Kidney epithelial cell (primary cell): ENCODE measurements around the gene ADAMTS3. TPM values are rescaled to one million over a fixed set of nuclear protein-coding genes. Genes with fewer than 3 reads are reported as not detected.

ENCODE experiments used
- DNase-seq: peaks from one replicate; pipeline ENCODE4 v3.0.0-alpha.2; 2010; ENCODE audit warnings: low read depth
- H3K27me3 ChIP-seq: 2 replicates; pipeline ENCODE4 v1.6.0; 2011; ENCODE audit warnings: low read length; ENCODE audit not compliant: control insufficient read depth, insufficient read depth
- H3K36me3 ChIP-seq: 2 replicates; pipeline ENCODE4 v1.5.1; 2011; ENCODE audit warnings: low read length; ENCODE audit not compliant: control insufficient read depth, insufficient read depth
- H3K4me3 ChIP-seq: 2 replicates; pipeline ENCODE4 v1.5.1; 2011; ENCODE audit warnings: low read depth, mild to moderate bottlenecking, control low read depth, low read length
- total RNA-seq: library from RNA; depleted of rRNA; stranded (reverse); fragments of >200 nt; gene quantifications from 2 replicates; pipeline ENCODE4 v1.2.3, GENCODE V29; 2015
- TF ChIP-seq, protein P1 (sequence below): IDR thresholded peaks from 2 replicates; pipeline ENCODE4 v1.5.1; 2011; ENCODE audit warnings: mild to moderate bottlenecking, moderate library complexity, low read length, control low read depth, inconsistent platforms; ENCODE audit not compliant: insufficient read depth, poor library complexity, severe bottlenecking

Gene ADAMTS3
- total RNA-seq, 1 donor from 2014 or later = 3.5 TPM

DNA sequence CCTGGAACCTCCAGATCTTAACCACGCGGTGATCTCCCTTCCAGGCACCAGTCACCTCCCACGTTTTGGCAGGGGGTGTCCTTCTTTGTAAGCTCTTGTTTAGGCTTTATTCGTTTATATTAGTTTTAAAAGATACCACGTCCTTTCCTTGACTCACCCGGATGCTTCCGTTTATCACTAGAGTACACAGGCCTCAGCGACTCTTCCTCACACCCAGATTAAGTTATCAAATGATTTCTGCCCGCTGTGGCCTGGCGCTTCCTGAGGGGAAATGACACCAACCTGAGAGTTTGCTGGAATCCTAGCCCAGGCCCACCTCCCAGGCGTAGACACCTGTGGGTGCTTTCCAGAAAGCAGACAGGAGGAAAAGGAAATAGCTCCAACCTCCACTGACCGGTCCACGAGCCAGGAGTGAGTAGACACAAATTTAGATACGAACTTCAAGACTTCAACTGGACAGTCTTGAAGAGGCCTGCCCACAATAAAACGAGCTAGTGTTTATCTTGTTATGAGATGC lies 756 bp upstream of the ADAMTS3 start:
- TF ChIP-seq, protein P1, sequence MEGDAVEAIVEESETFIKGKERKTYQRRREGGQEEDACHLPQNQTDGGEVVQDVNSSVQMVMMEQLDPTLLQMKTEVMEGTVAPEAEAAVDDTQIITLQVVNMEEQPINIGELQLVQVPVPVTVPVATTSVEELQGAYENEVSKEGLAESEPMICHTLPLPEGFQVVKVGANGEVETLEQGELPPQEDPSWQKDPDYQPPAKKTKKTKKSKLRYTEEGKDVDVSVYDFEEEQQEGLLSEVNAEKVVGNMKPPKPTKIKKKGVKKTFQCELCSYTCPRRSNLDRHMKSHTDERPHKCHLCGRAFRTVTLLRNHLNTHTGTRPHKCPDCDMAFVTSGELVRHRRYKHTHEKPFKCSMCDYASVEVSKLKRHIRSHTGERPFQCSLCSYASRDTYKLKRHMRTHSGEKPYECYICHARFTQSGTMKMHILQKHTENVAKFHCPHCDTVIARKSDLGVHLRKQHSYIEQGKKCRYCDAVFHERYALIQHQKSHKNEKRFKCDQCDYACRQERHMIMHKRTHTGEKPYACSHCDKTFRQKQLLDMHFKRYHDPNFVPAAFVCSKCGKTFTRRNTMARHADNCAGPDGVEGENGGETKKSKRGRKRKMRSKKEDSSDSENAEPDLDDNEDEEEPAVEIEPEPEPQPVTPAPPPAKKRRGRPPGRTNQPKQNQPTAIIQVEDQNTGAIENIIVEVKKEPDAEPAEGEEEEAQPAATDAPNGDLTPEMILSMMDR = no peak
- H3K4me3 ChIP-seq = peak overlapping the region; percentile 56
- H3K36me3 ChIP-seq = no peaks in the 10 kb centered on the region
- no peaks in the 10 kb centered on the region for H3K27me3 ChIP-seq
- DNase-seq = no peak

DNA sequence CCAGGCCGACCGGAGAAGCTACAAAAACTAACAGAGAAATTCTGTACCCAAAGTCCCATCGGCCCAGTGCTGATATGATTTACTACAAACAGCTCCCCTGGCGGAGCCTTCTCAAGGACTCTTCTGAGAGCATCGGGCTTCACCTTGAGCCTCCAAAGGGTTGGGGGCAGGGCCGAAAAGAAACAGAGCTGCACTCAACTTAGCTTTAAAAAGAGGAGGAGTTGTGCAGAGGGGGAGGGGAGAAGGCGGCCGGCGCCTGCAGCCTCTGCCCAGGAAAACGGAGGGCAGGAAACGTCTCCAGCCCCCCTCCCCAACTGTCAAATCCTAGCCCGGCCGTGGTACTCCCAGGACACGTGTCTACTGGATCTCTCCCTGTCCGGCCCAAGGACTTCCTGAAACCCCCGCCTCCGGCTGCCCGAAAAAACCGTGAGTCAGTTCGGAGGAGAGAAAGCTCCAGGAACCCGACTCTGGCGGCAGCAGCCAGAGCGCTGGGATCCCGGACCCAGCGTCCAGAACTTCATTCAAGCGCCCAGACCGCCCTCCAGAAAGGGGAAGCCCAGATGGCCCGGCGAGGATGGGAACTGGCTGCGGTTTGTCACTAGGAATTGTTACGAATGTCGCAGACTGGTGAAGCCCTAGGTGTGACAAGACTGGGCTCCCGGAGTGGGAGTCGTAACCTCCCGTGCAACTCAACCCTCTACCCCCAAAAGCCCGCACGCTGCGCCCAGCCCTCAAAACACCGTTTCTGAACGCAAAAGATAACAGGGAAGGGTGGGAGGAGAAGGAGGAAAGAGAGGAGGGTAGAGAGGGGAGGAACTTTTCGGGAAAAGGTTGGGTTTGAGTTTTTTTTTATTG lies 973 bp downstream of the ADAMTS3 start:
- TF ChIP-seq, protein P1 = peak; percentile 58
- Histone ChIP-seq H3K36me3 (no peaks in the 10 kb centered on the region), H3K27me3 (no peaks in the 10 kb centered on the region), H3K4me3 (peak overlapping the region; percentile 56)
- peak; percentile 72 for DNase-seq

DNA sequence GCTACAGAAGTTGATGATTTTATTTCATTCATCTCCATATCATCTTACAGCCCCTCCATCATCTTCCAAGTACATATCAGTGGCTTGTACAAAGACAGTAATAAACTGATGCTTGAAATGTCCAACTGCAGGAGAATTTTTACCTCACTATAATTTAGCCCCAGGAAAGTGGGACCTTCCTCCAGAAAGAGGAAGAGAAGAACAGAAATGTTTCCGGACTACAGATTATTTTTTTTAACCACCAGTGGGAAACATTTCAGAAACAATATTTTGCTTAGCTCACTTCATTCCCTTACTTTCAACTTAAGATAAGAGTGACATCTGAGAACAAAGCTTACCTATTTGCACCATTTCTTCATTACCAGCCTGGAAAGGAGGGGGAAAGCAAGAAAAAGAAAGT lies 2.0 kb downstream of the ADAMTS3 start:
- H3K27me3 ChIP-seq = no peaks in the 10 kb centered on the region
- DNase-seq = no peak
- H3K4me3 ChIP-seq = peak overlapping the region; percentile 56
- no peaks in the 10 kb centered on the region for H3K36me3 ChIP-seq
- TF ChIP-seq, protein P1 = no peak

DNA sequence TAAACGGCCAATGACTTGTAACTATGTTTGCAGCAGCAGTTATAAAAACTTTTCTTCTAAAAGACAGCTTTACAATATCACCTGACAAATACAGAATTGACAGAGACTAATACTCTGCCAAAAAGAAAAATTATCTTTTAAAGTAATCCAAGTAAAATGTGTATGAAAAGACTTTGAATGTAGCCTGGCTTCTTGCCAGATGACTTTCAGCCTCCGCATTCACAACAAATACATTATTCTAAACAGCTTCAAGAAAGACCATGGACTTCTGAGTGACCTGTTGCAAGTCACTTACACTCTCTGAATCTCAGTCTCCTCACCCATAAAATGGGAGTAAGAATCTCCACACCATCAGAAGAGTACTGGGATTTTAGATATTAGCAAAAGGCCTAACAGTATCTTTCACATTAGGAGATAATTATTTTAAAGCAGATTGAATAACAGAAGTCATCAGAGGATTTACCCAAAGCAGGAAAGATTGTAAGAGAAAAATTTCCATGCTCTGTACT lies 2.5 kb downstream of the ADAMTS3 start:
- TF ChIP-seq, protein P1 = no peak
- no peak for DNase-seq
- H3K4me3 ChIP-seq = no peak overlapping the region
- no peaks in the 10 kb centered on the region for H3K27me3 ChIP-seq
- no peaks in the 10 kb centered on the region for H3K36me3 ChIP-seq

DNA sequence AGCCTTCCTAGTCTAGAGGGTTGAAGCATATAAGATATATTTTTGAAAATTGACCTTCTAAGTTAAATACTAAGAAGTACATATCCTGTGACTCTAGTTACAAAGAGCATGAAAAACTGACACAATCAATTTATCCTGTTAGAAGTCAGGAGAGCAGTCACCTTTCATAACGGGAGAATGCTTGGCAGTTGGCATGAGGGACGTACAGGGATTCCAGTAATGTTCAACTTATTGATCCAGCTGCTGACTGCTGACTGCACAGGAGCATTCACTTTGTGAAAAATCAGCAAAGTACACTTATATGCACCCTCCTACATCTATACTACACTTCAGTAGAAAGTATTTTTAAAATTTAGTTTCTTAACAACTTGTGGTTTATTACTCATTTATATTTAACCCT lies 4.2 kb downstream of the ADAMTS3 start:
- no peak for DNase-seq
- Histone ChIP-seq H3K4me3 (no peak overlapping the region), H3K27me3 (no peaks in the 10 kb centered on the region), H3K36me3 (no peaks in the 10 kb centered on the region)
- TF ChIP-seq, protein P1 = no peak
